ENCODE data around the gene ACACA. TPM values are rescaled to one million over a fixed set of nuclear protein-coding genes. Genes with fewer than 3 reads are reported as not detected.
"Not testable (repeated sequence)": the region's sequence is repeated elsewhere in the genome, so short reads cannot be mapped to it uniquely, and the experiment has no call there.

The ACACA gene
- total RNA-seq, 1 experiment from 2014 or later, result 33.0 TPM

DNA sequence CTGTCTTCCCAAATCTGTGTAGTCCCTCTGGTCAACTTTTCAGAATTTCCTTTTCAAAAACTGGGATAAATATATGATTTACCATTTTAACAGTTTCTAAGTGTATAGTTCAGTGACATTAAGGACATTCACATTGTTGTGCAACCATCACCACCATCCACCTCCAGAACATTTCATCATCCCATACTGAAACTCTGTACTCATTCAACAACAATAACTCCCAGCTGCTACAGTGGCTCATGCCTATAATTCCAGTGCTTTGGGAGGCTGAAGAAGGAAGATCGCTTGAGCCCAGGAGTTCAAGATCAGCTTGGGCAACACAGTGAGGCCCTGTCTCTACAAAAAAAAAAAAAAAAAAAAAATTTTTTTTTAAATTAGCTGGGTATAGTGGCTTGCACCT is 326.9 kb downstream of the ACACA start:
- H3K4me1 ChIP-seq (ENCODE audit: insufficient read depth, low read length), result no peaks in the 10 kb centered on the region
- DNase-seq (no peak), ATAC-seq (no peak)
- H3K4me2 ChIP-seq (ENCODE audit: low read length), result no peak overlapping the region
- no peak overlapping the region for H3K27ac ChIP-seq (ENCODE audit: low read length)
- no peak overlapping the region for H2AFZ ChIP-seq (ENCODE audit: low read length)
- H3K36me3 ChIP-seq (ENCODE audit: low read depth, low read length), result no peaks in the 10 kb centered on the region
- no peaks in the 10 kb centered on the region for H3K27me3 ChIP-seq (ENCODE audit: low read length)
- POLR2A ChIA-PET (ENCODE audit: unreplicated experiment), result no interaction called here
- no peaks in the 10 kb centered on the region for H3K9me2 ChIP-seq (replicated peaks; ENCODE audit: low read length)
- no peaks in the 10 kb centered on the region for H3F3A ChIP-seq (ENCODE audit: low read length, unreplicated experiment)
- CTCF ChIA-PET, result no interaction called here
- no peak overlapping the region for H3K9ac ChIP-seq (ENCODE audit: low read length)
- H3K9me3 ChIP-seq (ENCODE audit: low read length), result no peaks in the 10 kb centered on the region
- intact Hi-C loops (cut with micrococcal nuclease), result no loop called here
- no peaks in the 10 kb centered on the region for H3K79me2 ChIP-seq (ENCODE audit: low read length)
- H4K20me1 ChIP-seq (ENCODE audit: low read length), result no peaks in the 10 kb centered on the region
- no peak overlapping the region for H3K4me3 ChIP-seq (ENCODE audit: low read length)
- TF ChIP-seq EZH2 (IDR thresholded peaks at IDR 0.05; ENCODE audit: low read length, unreplicated experiment), result no peak
- TF ChIP-seq, protein P1, sequence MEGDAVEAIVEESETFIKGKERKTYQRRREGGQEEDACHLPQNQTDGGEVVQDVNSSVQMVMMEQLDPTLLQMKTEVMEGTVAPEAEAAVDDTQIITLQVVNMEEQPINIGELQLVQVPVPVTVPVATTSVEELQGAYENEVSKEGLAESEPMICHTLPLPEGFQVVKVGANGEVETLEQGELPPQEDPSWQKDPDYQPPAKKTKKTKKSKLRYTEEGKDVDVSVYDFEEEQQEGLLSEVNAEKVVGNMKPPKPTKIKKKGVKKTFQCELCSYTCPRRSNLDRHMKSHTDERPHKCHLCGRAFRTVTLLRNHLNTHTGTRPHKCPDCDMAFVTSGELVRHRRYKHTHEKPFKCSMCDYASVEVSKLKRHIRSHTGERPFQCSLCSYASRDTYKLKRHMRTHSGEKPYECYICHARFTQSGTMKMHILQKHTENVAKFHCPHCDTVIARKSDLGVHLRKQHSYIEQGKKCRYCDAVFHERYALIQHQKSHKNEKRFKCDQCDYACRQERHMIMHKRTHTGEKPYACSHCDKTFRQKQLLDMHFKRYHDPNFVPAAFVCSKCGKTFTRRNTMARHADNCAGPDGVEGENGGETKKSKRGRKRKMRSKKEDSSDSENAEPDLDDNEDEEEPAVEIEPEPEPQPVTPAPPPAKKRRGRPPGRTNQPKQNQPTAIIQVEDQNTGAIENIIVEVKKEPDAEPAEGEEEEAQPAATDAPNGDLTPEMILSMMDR (conservative IDR thresholded peaks at IDR 0.05; ENCODE audit: low read depth, low read length), result no peak
- no TSS peak for BruUV-seq (replicated peaks)

DNA sequence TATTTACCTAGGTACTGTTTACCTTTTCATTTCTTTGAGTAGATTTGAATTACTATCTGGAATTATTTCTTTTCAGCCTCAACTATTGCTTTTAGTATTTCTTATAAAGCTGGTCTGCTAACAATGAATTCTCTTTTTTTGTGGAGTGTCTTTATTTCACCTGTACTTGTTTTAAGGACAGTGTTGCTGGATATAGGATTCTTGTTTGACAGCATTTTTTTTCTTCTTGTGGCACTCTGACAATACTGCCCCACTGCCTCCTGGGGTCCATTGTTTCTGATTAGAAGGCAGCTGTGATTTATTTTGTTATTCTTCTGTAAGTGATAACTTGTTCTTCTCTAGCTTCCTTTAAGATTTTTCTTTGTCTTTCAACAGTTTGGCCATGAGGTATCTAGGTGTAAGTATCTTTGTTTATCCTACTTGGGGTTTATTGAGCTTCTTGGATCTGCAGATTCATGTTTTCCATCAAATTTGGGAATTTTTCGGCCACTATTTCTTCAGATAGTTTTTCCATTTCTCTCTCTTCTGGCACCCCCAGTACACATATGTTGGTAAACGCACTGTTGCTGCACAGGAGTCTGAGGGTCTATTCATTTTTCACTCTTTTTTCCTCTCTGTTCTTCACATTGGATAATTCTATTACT is 327.4 kb downstream of the ACACA start:
- no peak overlapping the region for H3K9ac ChIP-seq (ENCODE audit: low read length)
- H3K36me3 ChIP-seq (ENCODE audit: low read depth, low read length), result no peaks in the 10 kb centered on the region
- H3K27ac ChIP-seq (ENCODE audit: low read length), result no peak overlapping the region
- H2AFZ ChIP-seq (ENCODE audit: low read length), result no peak overlapping the region
- ChIA-PET POLR2A (ENCODE audit: unreplicated experiment) (no interaction called here), CTCF (no interaction called here)
- H4K20me1 ChIP-seq (ENCODE audit: low read length), result no peaks in the 10 kb centered on the region
- H3K27me3 ChIP-seq (ENCODE audit: low read length), result no peaks in the 10 kb centered on the region
- H3K4me1 ChIP-seq (ENCODE audit: insufficient read depth, low read length), result no peaks in the 10 kb centered on the region
- no peak overlapping the region for H3K4me3 ChIP-seq (ENCODE audit: low read length)
- no peaks in the 10 kb centered on the region for H3F3A ChIP-seq (ENCODE audit: low read length, unreplicated experiment)
- no peak overlapping the region for H3K4me2 ChIP-seq (ENCODE audit: low read length)
- no peaks in the 10 kb centered on the region for H3K79me2 ChIP-seq (ENCODE audit: low read length)
- intact Hi-C loops (cut with micrococcal nuclease), result no loop called here
- no peaks in the 10 kb centered on the region for H3K9me2 ChIP-seq (replicated peaks; ENCODE audit: low read length)
- TF ChIP-seq EZH2 (IDR thresholded peaks at IDR 0.05; ENCODE audit: low read length, unreplicated experiment) (no peak), EZH2phosphoT487 (IDR thresholded peaks at IDR 0.05; ENCODE audit: borderline replicate concordance, low read length) (no peak)
- TF ChIP-seq, protein P1 (conservative IDR thresholded peaks at IDR 0.05; ENCODE audit: low read depth, low read length), result no peak
- no TSS peak for BruUV-seq (replicated peaks)
- DNase-seq (no peak), ATAC-seq (no peak)
- H3K9me3 ChIP-seq (ENCODE audit: low read length), result no peaks in the 10 kb centered on the region

DNA sequence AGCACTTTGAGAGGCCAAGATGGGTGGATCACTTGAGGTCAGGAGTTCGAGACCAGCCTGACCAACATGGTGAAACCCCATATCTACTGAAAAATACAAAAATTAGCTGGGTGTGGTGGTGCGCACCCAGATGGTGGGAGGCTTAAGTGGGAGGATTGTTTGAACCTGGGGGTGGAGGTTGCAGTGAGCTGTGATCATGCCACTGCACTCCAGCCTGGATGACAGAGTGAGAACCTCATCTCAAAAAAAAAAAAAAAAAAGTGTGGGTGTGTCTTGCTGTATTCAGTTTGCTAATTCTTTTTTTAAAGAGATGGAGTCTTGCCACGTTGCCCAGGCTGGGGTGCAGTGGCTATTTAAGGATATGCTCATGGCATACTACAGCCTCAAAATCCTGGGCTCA is 333.2 kb downstream of the ACACA start:
- H3K27ac ChIP-seq (ENCODE audit: low read length); H3K4me2 ChIP-seq (ENCODE audit: low read length); ATAC-seq; H3K9me3 ChIP-seq (ENCODE audit: low read length); H3K27me3 ChIP-seq (ENCODE audit: low read length); H3K4me1 ChIP-seq (ENCODE audit: insufficient read depth, low read length); DNase-seq; H3K4me3 ChIP-seq (ENCODE audit: low read length); H3K9ac ChIP-seq (ENCODE audit: low read length); H3K9me2 ChIP-seq (replicated peaks; ENCODE audit: low read length); CTCF ChIA-PET; H3K36me3 ChIP-seq (ENCODE audit: low read depth, low read length); H3F3A ChIP-seq (ENCODE audit: low read length, unreplicated experiment); H3K79me2 ChIP-seq (ENCODE audit: low read length); intact Hi-C loops (cut with micrococcal nuclease); H2AFZ ChIP-seq (ENCODE audit: low read length); H4K20me1 ChIP-seq (ENCODE audit: low read length); POLR2A ChIA-PET (ENCODE audit: unreplicated experiment); BruUV-seq (replicated peaks): not testable (repeated sequence)
